ENCODE results near the gene USP34.

DNA sequence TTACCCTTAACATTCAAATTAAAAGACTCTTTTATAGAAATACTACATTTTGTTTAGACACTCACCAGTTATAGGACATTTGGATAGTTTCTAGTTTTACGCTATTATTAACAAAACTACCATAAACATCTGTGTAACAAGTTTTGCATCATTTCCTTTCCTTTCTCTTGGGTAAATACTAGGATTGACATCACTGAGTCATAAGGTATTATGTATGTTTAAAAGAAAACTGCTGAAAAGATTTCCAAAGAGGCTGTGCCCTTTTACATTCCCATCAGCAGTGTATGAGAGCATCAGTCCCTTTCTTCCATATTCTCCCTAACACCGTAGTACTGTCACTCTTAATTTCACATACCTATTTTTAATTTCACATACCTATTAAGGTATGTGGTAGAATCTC is 130.6 kb downstream of the USP34 start:
- TF ChIP-seq, protein P1, sequence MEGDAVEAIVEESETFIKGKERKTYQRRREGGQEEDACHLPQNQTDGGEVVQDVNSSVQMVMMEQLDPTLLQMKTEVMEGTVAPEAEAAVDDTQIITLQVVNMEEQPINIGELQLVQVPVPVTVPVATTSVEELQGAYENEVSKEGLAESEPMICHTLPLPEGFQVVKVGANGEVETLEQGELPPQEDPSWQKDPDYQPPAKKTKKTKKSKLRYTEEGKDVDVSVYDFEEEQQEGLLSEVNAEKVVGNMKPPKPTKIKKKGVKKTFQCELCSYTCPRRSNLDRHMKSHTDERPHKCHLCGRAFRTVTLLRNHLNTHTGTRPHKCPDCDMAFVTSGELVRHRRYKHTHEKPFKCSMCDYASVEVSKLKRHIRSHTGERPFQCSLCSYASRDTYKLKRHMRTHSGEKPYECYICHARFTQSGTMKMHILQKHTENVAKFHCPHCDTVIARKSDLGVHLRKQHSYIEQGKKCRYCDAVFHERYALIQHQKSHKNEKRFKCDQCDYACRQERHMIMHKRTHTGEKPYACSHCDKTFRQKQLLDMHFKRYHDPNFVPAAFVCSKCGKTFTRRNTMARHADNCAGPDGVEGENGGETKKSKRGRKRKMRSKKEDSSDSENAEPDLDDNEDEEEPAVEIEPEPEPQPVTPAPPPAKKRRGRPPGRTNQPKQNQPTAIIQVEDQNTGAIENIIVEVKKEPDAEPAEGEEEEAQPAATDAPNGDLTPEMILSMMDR (conservative IDR thresholded peaks at IDR 0.05; ENCODE audit: low read depth, low read length): no peak
- TF ChIP-seq MXI1 (IDR thresholded peaks at IDR 0.05; ENCODE audit: borderline replicate concordance, low read depth, low read length): no peak
- no peak for TF ChIP-seq POLR2A (IDR thresholded peaks at IDR 0.05; ENCODE audit: low read depth, low read length)
- peak; percentile 84 for TF ChIP-seq CEBPB (IDR thresholded peaks at IDR 0.05; ENCODE audit: low read depth, low read length)
- no peak for TF ChIP-seq MAFK (IDR thresholded peaks at IDR 0.05; ENCODE audit: low read depth, low read length)
- TF ChIP-seq RAD21 (IDR thresholded peaks at IDR 0.05; ENCODE audit: low read length): no peak

Data from IMR-90 (cell line).